Left hindlimb (tissue), 1 donor: ENCODE results near the gene ANKRD40.

Experiments
- DNase-seq: peaks from one replicate; pipeline ENCODE4 v3.0.0-alpha.2; 2018

Gene ANKRD40

GRCh38 chr17:50645748-50646682 is 61.7 kb downstream of the ANKRD40 start:
- peak; percentile 7 for DNase-seq
